ENCODE measurements around the gene MYOG. TPM values are rescaled to one million over a fixed set of nuclear protein-coding genes. Genes with fewer than 3 reads are reported as not detected.

MYOG gene
- not detected for total RNA-seq
- under 1 TPM in 1 of 2 donors, not detected in 1; 0.06 TPM for polyA plus RNA-seq
- long read RNA-seq, donor 1, result 0 reads
- long read RNA-seq, donor 2, partial matches to known transcripts, result 0 of 2 reads
- long read RNA-seq, donor 2, other reads (novel, unspliced or antisense), result 1 of 2 reads
- long read RNA-seq, donor 3, result 0 reads

- Histone ChIP-seq H3K4me1 (peaks cover 0 to 13% (median 0%) of the 10 kb centered on the region in 9 donors), H3K27ac (no peak within 1 kb of the TSS), H3K4me3 (no peak within 1 kb of the TSS), H3K27me3 (no peaks in the 10 kb centered on the region), H3K36me3 (no peaks in the 10 kb centered on the region), H3K9me3 (no peaks in the 10 kb centered on the region)
- no peak for TF ChIP-seq CTCF (IDR thresholded peaks at IDR 0.05)
- intact Hi-C loops (cut with DNase I), result no loop called here
- ATAC-seq (peak in 1 of 8 donors; percentile 32), DNase-seq (no peak)
- WGBS, 2 donors, result 86 to 90% methylated on average over 36 of the region's 36 CpGs
These were observed at the start of gene MYOG for GRCh38 chr1:203085528-203086406. MYOG (minus strand) TSS chr1:203086012; CDS start chr1:203085961, 51 bp downstream.

- TF ChIP-seq CTCF (IDR thresholded peaks at IDR 0.05), result no peak
These were observed 48.3 kb upstream of the MYOG start for GRCh38 chr1:203133970-203134725.

GRCh38 chr1:203131548-203132200, 45.9 kb upstream of the MYOG start:
- Histone ChIP-seq H3K36me3 (no peaks in the 10 kb centered on the region), H3K27ac (peak overlapping the region in 5 of 10 donors; percentile 6 to 91 (median 21)), H3K4me1 (peaks cover 23 to 58% (median 49%) of the 10 kb centered on the region in 9 donors), H3K27me3 (peaks cover 0 to 58% (median 0%) of the 10 kb centered on the region in 7 donors), H3K4me3 (no peak overlapping the region), H3K9me3 (no peaks in the 10 kb centered on the region)
- intact Hi-C loops (cut with DNase I), result no loop called here
- 84 to 90% methylated on average over 9 of the region's 9 CpGs for WGBS, 2 donors
- DNase-seq (no peak), ATAC-seq (no peak)
- no peak for TF ChIP-seq CTCF (IDR thresholded peaks at IDR 0.05)

More at GRCh38 chr1:203133970-203134725, 48.3 kb upstream of the MYOG start:
- Histone ChIP-seq H3K36me3 (no peaks in the 10 kb centered on the region), H3K27me3 (peaks cover 0 to 34% (median 0%) of the 10 kb centered on the region in 7 donors), H3K4me1 (peaks cover 11 to 33% (median 25%) of the 10 kb centered on the region in 9 donors), H3K27ac (no peak overlapping the region), H3K9me3 (no peaks in the 10 kb centered on the region), H3K4me3 (no peak overlapping the region)
- WGBS, 2 donors, result 68 to 70% methylated on average over 12 of the region's 12 CpGs
- DNase-seq, result no peak
- intact Hi-C loops (cut with DNase I), result no loop called here
- ATAC-seq, result no peak
